Smooth muscle cell (in vitro differentiated cells): ENCODE measurements around the gene PPP2R1B. TPM values are rescaled to one million over a fixed set of nuclear protein-coding genes. Genes with fewer than 3 reads are reported as not detected.

Experiments used
- DNase-seq: peaks from one replicate; lab custom pipeline; 2025; ENCODE audit not compliant: unreplicated experiment; lab: John Stamatoyannopoulos, UW
- H2AFZ ChIP-seq: fragments of 200-600 bp; sonication (generic); 2 replicates; pipeline ENCODE4 v1.6.0; 2016; ENCODE audit warnings: antibody characterized with exemption, low read depth, mild to moderate bottlenecking
- H3F3A ChIP-seq: fragments of 200-600 bp; sonication (generic); 2 replicates; pipeline ENCODE4 v1.6.0; 2017; ENCODE audit warnings: antibody characterized with exemption, low read depth
- H3K27ac ChIP-seq: fragments of 200-600 bp; sonication (generic); 2 replicates; pipeline ENCODE4 v1.5.1; 2016; ENCODE audit warnings: low read depth, mild to moderate bottlenecking
- H3K27me3 ChIP-seq: fragments of 200-600 bp; sonication (generic); 2 replicates; pipeline ENCODE4 v1.6.1; 2016; ENCODE audit warnings: low read depth, mild to moderate bottlenecking
- H3K36me3 ChIP-seq: fragments of 200-600 bp; sonication (generic); 2 replicates; pipeline ENCODE4 v1.5.1; 2016; ENCODE audit warnings: low read depth
- H3K4me1 ChIP-seq: fragments of 200-600 bp; sonication (generic); 2 replicates; pipeline ENCODE4 v1.5.1; 2016; ENCODE audit warnings: low read depth
- H3K4me2 ChIP-seq: fragments of 200-600 bp; sonication (generic); 2 replicates; pipeline ENCODE4 v1.6.0; 2016; ENCODE audit warnings: mild to moderate bottlenecking
- H3K4me3 ChIP-seq: fragments of 200-600 bp; sonication (generic); 2 replicates; pipeline ENCODE4 v1.5.1; 2016; ENCODE audit warnings: mild to moderate bottlenecking
- H3K79me2 ChIP-seq: fragments of 200-600 bp; sonication (generic); 2 replicates; pipeline ENCODE4 v1.6.0; 2016; ENCODE audit warnings: low read depth, mild to moderate bottlenecking
- H3K9ac ChIP-seq: fragments of 200-600 bp; sonication (generic); 2 replicates; pipeline ENCODE4 v1.6.0; 2016; ENCODE audit warnings: low read depth
- H3K9me3 ChIP-seq: fragments of 200-600 bp; sonication (generic); replicated peaks from 2 replicates; pipeline ENCODE4 v1.5.1; 2016; ENCODE audit warnings: low read depth
- H4K20me1 ChIP-seq: fragments of 200-600 bp; sonication (generic); 2 replicates; pipeline ENCODE4 v1.6.0; 2016; ENCODE audit warnings: low read depth
- CTCF ChIP-seq: fragments of 200-600 bp; sonication (generic); IDR thresholded peaks from 2 replicates; pipeline ENCODE4 v1.5.1; 2017; ENCODE audit warnings: borderline replicate concordance, mild to moderate bottlenecking, antibody characterized with exemption; ENCODE audit not compliant: insufficient read depth, poor library complexity, severe bottlenecking
- WGBS: methylation state at CpG from one replicate; pipeline ENCODE4 v1.1.7; 2016; ENCODE audit warnings: low lambda C conversion rate; 5-methylcytosine and 5-hydroxymethylcytosine counted together
- polyA plus RNA-seq: library from polyadenylated mRNA; unstranded; fragments of >200 nt; fragmentation: Nextera tagmentation; extraction: Ambion mirVana; gene quantifications from 2 replicates; pipeline ENCODE4 v1.2.1, GENCODE V29; 2016
- total RNA-seq: library from RNA; depleted of rRNA; stranded (reverse); fragments of >200 nt; gene quantifications from 2 replicates; pipeline ENCODE4 v1.2.3, GENCODE V29; 2014

Gene PPP2R1B
- total and polyA plus RNA-seq, 2 experiments from 2014 or later: 13.1 to 29.5 TPM

- Histone ChIP-seq H3K9me3 (no peaks in the 10 kb centered on the region), H3K36me3 (no peaks in the 10 kb centered on the region), H3K9ac (no peak overlapping the region), H3K4me2 (no peak overlapping the region), H4K20me1 (no peaks in the 10 kb centered on the region), H3K27ac (no peak overlapping the region), H2AFZ (no peak overlapping the region), H3K4me1 (peaks cover 6% of the 10 kb centered on the region), H3K79me2 (peaks cover 5% of the 10 kb centered on the region), H3F3A (no peaks in the 10 kb centered on the region), H3K27me3 (no peaks in the 10 kb centered on the region), H3K4me3 (no peak overlapping the region)
- 87% methylated on average over 4 of the region's 4 CpGs for WGBS
- no peak for TF ChIP-seq CTCF
- DNase-seq: no peak
These were observed 4.5 kb upstream of the PPP2R1B start for GRCh38 chr11:111770581-111771134.

GRCh38 chr11:111766834-111767142 is 599 bp upstream of the PPP2R1B start:
- Histone ChIP-seq H4K20me1 (no peaks in the 10 kb centered on the region), H3K79me2 (peaks cover 23% of the 10 kb centered on the region), H3K27me3 (no peaks in the 10 kb centered on the region), H3K9ac (peak overlapping the region; percentile 70), H3K27ac (peak overlapping the region; percentile 51), H3K4me1 (peaks cover 16% of the 10 kb centered on the region), H3K4me2 (peak overlapping the region; percentile 92), H2AFZ (peak overlapping the region; percentile 87), H3K9me3 (no peaks in the 10 kb centered on the region), H3K4me3 (peak overlapping the region; percentile 84), H3F3A (no peaks in the 10 kb centered on the region), H3K36me3 (no peaks in the 10 kb centered on the region)
- TF ChIP-seq CTCF: no peak
- no peak for DNase-seq
- 3% methylated on average over 7 of the region's 7 CpGs for WGBS

- no peak for DNase-seq
- no peaks in the 10 kb centered on the region for H3K27me3 ChIP-seq
- H3K4me3 ChIP-seq: peak overlapping the region; percentile 84
- peaks cover 7% of the 10 kb centered on the region for H3K36me3 ChIP-seq
- H3K79me2 ChIP-seq: peaks cover 23% of the 10 kb centered on the region
- H4K20me1 ChIP-seq: no peaks in the 10 kb centered on the region
- no peak for TF ChIP-seq CTCF
- no peaks in the 10 kb centered on the region for H3K9me3 ChIP-seq
- WGBS: 4% methylated on average over 27 of the region's 28 CpGs
- no peak overlapping the region for H3K27ac ChIP-seq
- H2AFZ ChIP-seq: peak overlapping the region; percentile 87
- H3K4me1 ChIP-seq: peaks cover 16% of the 10 kb centered on the region
- peak overlapping the region; percentile 92 for H3K4me2 ChIP-seq
- H3K9ac ChIP-seq: peak overlapping the region; percentile 70
- H3F3A ChIP-seq: no peaks in the 10 kb centered on the region
These were observed 737 bp downstream of the PPP2R1B start for GRCh38 chr11:111765320-111765983.

- H3K27ac ChIP-seq: no peak overlapping the region
These were observed 1.6 kb downstream of the PPP2R1B start for GRCh38 chr11:111764621-111765020.

More at GRCh38 chr11:111764621-111765020, 1.6 kb downstream of the PPP2R1B start:
- Histone ChIP-seq H3K36me3 (peaks cover 9% of the 10 kb centered on the region), H3K9me3 (no peaks in the 10 kb centered on the region), H3K4me2 (peak overlapping the region; percentile 92), H4K20me1 (no peaks in the 10 kb centered on the region), H3K79me2 (peaks cover 23% of the 10 kb centered on the region), H3F3A (no peaks in the 10 kb centered on the region), H3K4me1 (peaks cover 16% of the 10 kb centered on the region), H3K4me3 (peak overlapping the region; percentile 84), H3K9ac (peak overlapping the region; percentile 70), H2AFZ (no peak overlapping the region), H3K27me3 (no peaks in the 10 kb centered on the region)
- no peak for TF ChIP-seq CTCF
- DNase-seq: no peak
- WGBS: 75% methylated on average over 1 of the region's 1 CpG
